H9 (cell line): ENCODE measurements around the gene HSPH1. TPM values are rescaled to one million over a fixed set of nuclear protein-coding genes. Genes with fewer than 3 reads are reported as not detected.

Source experiments
- DNase-seq: peaks from one replicate; pipeline ENCODE4 v3.0.0-alpha.2; 2017
- H2AFZ ChIP-seq: one replicate; pipeline ENCODE4 v1.6.1; 2013; ENCODE audit warnings: mild to moderate bottlenecking, low read length, control low read depth, moderate library complexity
- H2AK5ac ChIP-seq: 2 replicates; pipeline ENCODE4 v1.6.1; 2013; ENCODE audit warnings: low read length, control low read depth, mixed read lengths; ENCODE audit not compliant: insufficient read length
- H2BK120ac ChIP-seq: one replicate; pipeline ENCODE4 v1.6.1; 2013; ENCODE audit warnings: low read depth, mild to moderate bottlenecking, low read length, control low read depth, inconsistent platforms; ENCODE audit not compliant: poor library complexity, severe bottlenecking
- H2BK12ac ChIP-seq: 2 replicates; pipeline ENCODE4 v1.6.1; 2013; ENCODE audit warnings: low read length, control low read depth, mixed read lengths, low read depth; ENCODE audit not compliant: insufficient read length
- H2BK15ac ChIP-seq: 2 replicates; pipeline ENCODE4 v1.6.1; 2013; ENCODE audit warnings: low read depth, low read length, control low read depth
- H2BK20ac ChIP-seq: one replicate; pipeline ENCODE4 v1.6.1; 2013; ENCODE audit warnings: low read depth, mild to moderate bottlenecking, low read length, control low read depth, inconsistent platforms; ENCODE audit not compliant: poor library complexity, severe bottlenecking
- H2BK5ac ChIP-seq: 2 replicates; pipeline ENCODE4 v1.6.1; 2013; ENCODE audit warnings: low read length, control low read depth, mixed read lengths; ENCODE audit not compliant: insufficient read length
- H3K14ac ChIP-seq: 2 replicates; pipeline ENCODE4 v1.6.1; 2013; ENCODE audit warnings: low read length, control low read depth; ENCODE audit not compliant: insufficient read depth
- H3K18ac ChIP-seq: 2 replicates; pipeline ENCODE4 v1.6.1; 2013; ENCODE audit warnings: low read depth, mild to moderate bottlenecking, mixed read lengths, low read length, control low read depth; ENCODE audit not compliant: insufficient read length
- H3K23ac ChIP-seq: 2 replicates; pipeline ENCODE4 v1.6.1; 2013; ENCODE audit warnings: low read length, control low read depth, mixed read lengths, low read depth; ENCODE audit not compliant: insufficient read length
- H3K23me2 ChIP-seq: 2 replicates; pipeline ENCODE4 v1.6.1; 2013; ENCODE audit warnings: low read depth, mild to moderate bottlenecking, mixed read lengths, low read length, control low read depth; ENCODE audit not compliant: insufficient read length, poor library complexity, severe bottlenecking
- H3K27ac ChIP-seq: 2 replicates; pipeline ENCODE4 v1.5.1; 2013; ENCODE audit warnings: low read length, control low read depth, mixed read lengths, low read depth; ENCODE audit not compliant: insufficient read length
- H3K27me3 ChIP-seq: 2 replicates; pipeline ENCODE4 v1.6.1; 2013; ENCODE audit warnings: low read length, control low read depth, inconsistent platforms; ENCODE audit not compliant: insufficient read depth
- H3K4ac ChIP-seq: 2 replicates; pipeline ENCODE4 v1.6.1; 2013; ENCODE audit warnings: low read depth, mild to moderate bottlenecking, control low read depth, inconsistent platforms, low read length, moderate library complexity
- H3K4me1 ChIP-seq: 2 replicates; pipeline ENCODE4 v1.6.1; 2013; ENCODE audit warnings: low read length, control low read depth, inconsistent platforms; ENCODE audit not compliant: insufficient read depth
- H3K4me2 ChIP-seq: 2 replicates; pipeline ENCODE4 v1.6.1; 2013; ENCODE audit warnings: low read length, control low read depth, mixed read lengths; ENCODE audit not compliant: insufficient read length, insufficient read depth
- H3K56ac ChIP-seq: 2 replicates; pipeline ENCODE4 v1.6.1; 2013; ENCODE audit warnings: low read depth, mild to moderate bottlenecking, mixed read lengths, low read length, control low read depth; ENCODE audit not compliant: insufficient read length
- H3K79me1 ChIP-seq: 2 replicates; pipeline ENCODE4 v1.6.1; 2013; ENCODE audit warnings: low read depth, mild to moderate bottlenecking, moderate library complexity, low read length, control low read depth, inconsistent platforms; ENCODE audit not compliant: insufficient read depth, poor library complexity, severe bottlenecking
- H3K79me2 ChIP-seq: 2 replicates; pipeline ENCODE4 v1.6.1; 2013; ENCODE audit warnings: low read length, control low read depth, inconsistent platforms; ENCODE audit not compliant: insufficient read depth
- H3K9ac ChIP-seq: 2 replicates; pipeline ENCODE4 v1.6.1; 2013; ENCODE audit warnings: low read length, control low read depth, mixed read lengths; ENCODE audit not compliant: insufficient read length; ENCODE audit errors: extremely low read depth
- H3K9me3 ChIP-seq: one replicate; pipeline ENCODE4 v1.6.1; 2013; ENCODE audit warnings: low read depth, low read length, inconsistent platforms; ENCODE audit not compliant: control insufficient read depth
- H3T11ph ChIP-seq: one replicate; pipeline ENCODE4 v1.6.1; 2013; ENCODE audit warnings: mild to moderate bottlenecking, low read length, control low read depth, inconsistent platforms
- H4K20me1 ChIP-seq: one replicate; pipeline ENCODE4 v1.6.1; 2013; ENCODE audit not compliant: control insufficient read depth, insufficient read length, insufficient read depth
- H4K5ac ChIP-seq: 2 replicates; pipeline ENCODE4 v1.6.1; 2013; ENCODE audit warnings: low read depth, mild to moderate bottlenecking, mixed read lengths, low read length, control low read depth; ENCODE audit not compliant: insufficient read length
- H4K8ac ChIP-seq: replicated peaks from 2 replicates; pipeline ENCODE4 v1.6.1; 2013; ENCODE audit warnings: low read length, control low read depth, mixed read lengths, low read depth; ENCODE audit not compliant: insufficient read length
- H4K91ac ChIP-seq: 2 replicates; pipeline ENCODE4 v1.6.1; 2013; ENCODE audit warnings: low read depth, mild to moderate bottlenecking, moderate library complexity, mixed read lengths, low read length, control low read depth; ENCODE audit not compliant: insufficient read length
- H3K27ac Mint-ChIP-seq, 3 experiments: 2 replicates in 2 of 3; 3 replicates in 1 of 3; pipeline ENCODE4 v1.8.0; 2020 to 2021; ENCODE audit warnings: mixed read lengths in 3 of 3, mild to moderate bottlenecking in 1 of 3, moderate library complexity in 1 of 3
- H3K27me3 Mint-ChIP-seq: 2 replicates; pipeline ENCODE4 v1.8.0; 2021; ENCODE audit warnings: low read depth, mild to moderate bottlenecking, moderate library complexity, mixed read lengths
- H3K36me3 Mint-ChIP-seq, 3 experiments: 2 replicates in 2 of 3; 3 replicates in 1 of 3; pipeline ENCODE4 v1.8.0; 2020 to 2021; ENCODE audit warnings: low read depth in 3 of 3, mixed read lengths in 3 of 3; ENCODE audit not compliant: insufficient read depth in 1 of 3
- H3K4me1 Mint-ChIP-seq, 2 experiments: 2 replicates each; pipeline ENCODE4 v1.8.0; 2020; ENCODE audit warnings: mixed read lengths in 2 of 2
- H3K4me3 Mint-ChIP-seq, 2 experiments: 2 replicates in 1 of 2; 3 replicates in 1 of 2; pipeline ENCODE4 v1.8.0; 2020 to 2021; ENCODE audit warnings: mild to moderate bottlenecking in 2 of 2, mixed read lengths in 2 of 2, moderate library complexity in 1 of 2
- H3K9me3 Mint-ChIP-seq, 2 experiments: 2 replicates in 1 of 2; 3 replicates in 1 of 2; pipeline ENCODE4 v1.8.0; 2020; ENCODE audit warnings: mild to moderate bottlenecking in 2 of 2, mixed read lengths in 2 of 2, moderate library complexity in 1 of 2
- CTCF ChIP-seq: fragments of 200-600 bp; sonication (generic); conservative IDR thresholded peaks from 3 replicates; pipeline ENCODE4 v1.8.0; 2021; ENCODE audit warnings: antibody characterized with exemption, mild to moderate bottlenecking
- WGBS: extraction: QIAGEN DNeasy Blood & Tissue Kit; methylation state at CpG from one replicate; pipeline ENCODE4 v1.1.7; 2013; ENCODE audit warnings: missing lambda C conversion rate, low lambda C conversion rate, mixed read lengths; ENCODE audit not compliant: insufficient read length; ENCODE audit errors: extremely low coverage; 5-methylcytosine and 5-hydroxymethylcytosine counted together
- total RNA-seq: library from RNA; stranded (reverse); gene quantifications from 2 replicates; pipeline ENCODE4 v1.2.1, GENCODE V29; 2021

The HSPH1 gene
- total RNA-seq, 1 experiment from 2014 or later, result 141 TPM

- no peaks in the 10 kb centered on the region for H3K9me3 Mint-ChIP-seq
- H3K23me2 ChIP-seq, result no peaks in the 10 kb centered on the region
- no peaks in the 10 kb centered on the region for H3K79me1 ChIP-seq
- no peak overlapping the region for H2BK5ac ChIP-seq
- H3K9me3 ChIP-seq, result no peaks in the 10 kb centered on the region
- no peaks in the 10 kb centered on the region for H3K27me3 ChIP-seq
- no peak overlapping the region for H4K5ac ChIP-seq
- H4K20me1 ChIP-seq, result no peaks in the 10 kb centered on the region
- no peak for TF ChIP-seq CTCF
- no peak overlapping the region for H2BK20ac ChIP-seq
- H2BK12ac ChIP-seq, result no peak overlapping the region
- no peak overlapping the region for H4K91ac ChIP-seq
- no peak overlapping the region for H3K14ac ChIP-seq
- no peaks in the 10 kb centered on the region for H3K4me1 ChIP-seq
- no peak overlapping the region for H3K56ac ChIP-seq
- H3K9ac ChIP-seq, result no peak overlapping the region
- H3K4me1 Mint-ChIP-seq, result peaks cover 10 to 11% of the 10 kb centered on the region in 2 experiments
- H3K4me2 ChIP-seq, result no peak overlapping the region
- H2BK15ac ChIP-seq, result no peak overlapping the region
- no peak overlapping the region for H2BK120ac ChIP-seq
- H3K27ac ChIP-seq, result no peak overlapping the region
- no peak overlapping the region for H2AFZ ChIP-seq
- H3K23ac ChIP-seq, result no peak overlapping the region
- H2AK5ac ChIP-seq, result no peak overlapping the region
- peaks cover 6% of the 10 kb centered on the region; the same call in 1 of the 2 replicates for H3K79me2 ChIP-seq
- peaks cover 38 to 76% (median 53%) of the 10 kb centered on the region in 3 experiments; a peak in 6 of 7 replicates for H3K36me3 Mint-ChIP-seq
- WGBS, result no CpG with 5 or more reads among the region's 2 CpGs
- no peak for DNase-seq
- peak overlapping the region in 1 of 3 experiments; percentile 34; a peak in 1 of 7 replicates for H3K27ac Mint-ChIP-seq
- no peak overlapping the region for H3K4ac ChIP-seq
- H3K27me3 Mint-ChIP-seq, result no peaks in the 10 kb centered on the region
- no peak overlapping the region for H3T11ph ChIP-seq
- no peak overlapping the region for H3K18ac ChIP-seq
- H3K4me3 Mint-ChIP-seq, result no peak overlapping the region
- no peak overlapping the region for H4K8ac ChIP-seq
These were observed 6.8 kb downstream of the HSPH1 start for GRCh38 chr13:31154939-31155338.
